Ishikawa (cell line): ENCODE data around the gene ELP4.

Experiments used
- CEBPB ChIP-seq: IDR thresholded peaks from 2 replicates; pipeline ENCODE4 v1.6.1; 2012
- CREB1 ChIP-seq: IDR thresholded peaks from 2 replicates; pipeline ENCODE4 v1.6.1; 2012; ENCODE audit warnings: low read depth
- EGR1 ChIP-seq: IDR thresholded peaks from 2 replicates; pipeline ENCODE4 v1.6.1; 2012
- EP300 ChIP-seq: IDR thresholded peaks from 2 replicates; pipeline ENCODE4 v1.6.1; 2012; ENCODE audit warnings: borderline replicate concordance
- FOXM1 ChIP-seq: IDR thresholded peaks from 2 replicates; pipeline ENCODE4 v1.6.1; 2012; ENCODE audit warnings: low read depth, borderline replicate concordance
- MAX ChIP-seq: IDR thresholded peaks from 2 replicates; pipeline ENCODE4 v1.6.1; 2012
- NFIC ChIP-seq: IDR thresholded peaks from 2 replicates; pipeline ENCODE4 v1.6.1; 2012
- RAD21 ChIP-seq: IDR thresholded peaks from 2 replicates; pipeline ENCODE4 v1.6.1; 2012; ENCODE audit warnings: low read depth
- TAF1 ChIP-seq: IDR thresholded peaks from 2 replicates; pipeline ENCODE4 v1.6.1; 2012; ENCODE audit warnings: low read depth, mild to moderate bottlenecking
- TCF12 ChIP-seq: IDR thresholded peaks from 2 replicates; pipeline ENCODE4 v1.6.1; 2012; ENCODE audit warnings: low read depth
- TEAD4 ChIP-seq: IDR thresholded peaks from 2 replicates; pipeline ENCODE4 v1.6.1; 2012
- USF1 ChIP-seq: IDR thresholded peaks from 2 replicates; pipeline ENCODE4 v1.6.1; 2012
- YY1 ChIP-seq: IDR thresholded peaks from 2 replicates; pipeline ENCODE4 v1.6.1; 2012; ENCODE audit warnings: low read depth
- ZBTB7A ChIP-seq: IDR thresholded peaks from 2 replicates; pipeline ENCODE4 v1.6.1; 2012; ENCODE audit warnings: low read depth
- TF ChIP-seq, protein P1 (sequence below): IDR thresholded peaks from 2 replicates; pipeline ENCODE4 v1.6.1; 2012; ENCODE audit warnings: low read depth, mild to moderate bottlenecking

Gene ELP4

DNA sequence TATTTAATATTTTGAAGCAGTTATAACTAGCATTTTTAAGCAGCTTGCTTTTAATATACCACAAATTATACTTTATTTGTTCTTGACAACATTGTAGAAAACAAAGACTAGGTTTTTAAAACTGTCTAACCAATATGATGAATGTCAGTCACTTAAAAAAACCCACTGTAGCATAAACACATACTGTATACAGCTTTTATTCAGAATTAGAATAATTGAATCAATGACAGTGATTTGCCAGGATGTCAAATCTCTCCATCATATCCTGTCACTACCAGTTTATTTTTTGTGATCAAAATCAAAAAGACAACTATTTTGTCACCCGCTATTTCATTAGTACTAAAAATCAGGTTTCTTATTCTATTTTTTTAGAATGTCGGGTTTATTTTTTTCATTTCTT is 275.0 kb downstream of the ELP4 start:
- TF ChIP-seq CEBPB (no peak), EP300 (no peak), TAF1 (no peak), RAD21 (no peak)

DNA sequence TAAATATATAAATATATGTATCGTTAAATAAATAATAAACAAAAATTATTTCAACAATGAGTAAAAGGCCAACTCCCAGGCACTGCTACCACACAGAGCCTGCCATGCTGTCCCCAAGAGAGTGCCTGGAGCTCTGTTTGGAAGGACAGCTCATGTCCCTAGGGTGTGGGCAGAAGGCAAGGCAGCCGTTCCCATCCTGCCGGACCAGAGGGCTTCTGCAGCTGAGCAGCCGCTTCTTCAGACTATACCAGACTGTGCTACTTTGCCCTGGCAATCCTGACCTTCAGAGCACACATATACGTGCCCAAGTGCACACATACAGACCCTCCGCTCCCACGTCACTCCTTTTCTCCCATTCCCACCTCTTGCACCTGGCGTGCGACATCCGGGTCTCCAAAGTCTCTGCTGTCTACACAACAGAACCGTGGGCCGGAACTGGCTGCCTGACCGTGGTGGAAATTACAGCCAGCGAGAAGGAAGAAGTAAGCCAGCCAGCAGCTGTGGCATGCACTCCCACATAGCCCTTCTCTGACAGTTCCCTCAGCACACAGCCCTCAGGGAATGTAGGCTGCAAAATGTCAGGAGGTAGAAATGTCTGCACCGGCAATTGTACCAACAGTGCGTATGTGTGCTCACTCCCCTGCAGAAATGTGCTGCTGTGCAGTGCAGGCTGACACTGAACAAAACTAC is 277.6 kb downstream of the ELP4 start:
- TF ChIP-seq EGR1 (no peak), TCF12 (no peak), RAD21 (no peak), FOXM1 (no peak), TEAD4 (no peak), TAF1 (no peak), MAX (no peak), NFIC (no peak), ZBTB7A (no peak), YY1 (no peak)

GRCh38 chr11:31788085-31788484 is 278.5 kb downstream of the ELP4 start:
- TF ChIP-seq EGR1: no peak
- no peak for TF ChIP-seq MAX
- TF ChIP-seq CEBPB: no peak
- TF ChIP-seq FOXM1: no peak
- no peak for TF ChIP-seq NFIC
- TF ChIP-seq TEAD4: no peak
- no peak for TF ChIP-seq TAF1
- no peak for TF ChIP-seq TCF12
- TF ChIP-seq EP300: no peak
- no peak for TF ChIP-seq YY1
- no peak for TF ChIP-seq ZBTB7A
- TF ChIP-seq RAD21: no peak
- no peak for TF ChIP-seq CREB1

- TF ChIP-seq TAF1: no peak
- no peak for TF ChIP-seq CREB1
- TF ChIP-seq EGR1: no peak
- no peak for TF ChIP-seq NFIC
- TF ChIP-seq MAX: no peak
- TF ChIP-seq EP300: no peak
- no peak for TF ChIP-seq YY1
- TF ChIP-seq, protein P1, sequence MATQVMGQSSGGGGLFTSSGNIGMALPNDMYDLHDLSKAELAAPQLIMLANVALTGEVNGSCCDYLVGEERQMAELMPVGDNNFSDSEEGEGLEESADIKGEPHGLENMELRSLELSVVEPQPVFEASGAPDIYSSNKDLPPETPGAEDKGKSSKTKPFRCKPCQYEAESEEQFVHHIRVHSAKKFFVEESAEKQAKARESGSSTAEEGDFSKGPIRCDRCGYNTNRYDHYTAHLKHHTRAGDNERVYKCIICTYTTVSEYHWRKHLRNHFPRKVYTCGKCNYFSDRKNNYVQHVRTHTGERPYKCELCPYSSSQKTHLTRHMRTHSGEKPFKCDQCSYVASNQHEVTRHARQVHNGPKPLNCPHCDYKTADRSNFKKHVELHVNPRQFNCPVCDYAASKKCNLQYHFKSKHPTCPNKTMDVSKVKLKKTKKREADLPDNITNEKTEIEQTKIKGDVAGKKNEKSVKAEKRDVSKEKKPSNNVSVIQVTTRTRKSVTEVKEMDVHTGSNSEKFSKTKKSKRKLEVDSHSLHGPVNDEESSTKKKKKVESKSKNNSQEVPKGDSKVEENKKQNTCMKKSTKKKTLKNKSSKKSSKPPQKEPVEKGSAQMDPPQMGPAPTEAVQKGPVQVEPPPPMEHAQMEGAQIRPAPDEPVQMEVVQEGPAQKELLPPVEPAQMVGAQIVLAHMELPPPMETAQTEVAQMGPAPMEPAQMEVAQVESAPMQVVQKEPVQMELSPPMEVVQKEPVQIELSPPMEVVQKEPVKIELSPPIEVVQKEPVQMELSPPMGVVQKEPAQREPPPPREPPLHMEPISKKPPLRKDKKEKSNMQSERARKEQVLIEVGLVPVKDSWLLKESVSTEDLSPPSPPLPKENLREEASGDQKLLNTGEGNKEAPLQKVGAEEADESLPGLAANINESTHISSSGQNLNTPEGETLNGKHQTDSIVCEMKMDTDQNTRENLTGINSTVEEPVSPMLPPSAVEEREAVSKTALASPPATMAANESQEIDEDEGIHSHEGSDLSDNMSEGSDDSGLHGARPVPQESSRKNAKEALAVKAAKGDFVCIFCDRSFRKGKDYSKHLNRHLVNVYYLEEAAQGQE: no peak
- no peak for TF ChIP-seq FOXM1
- no peak for TF ChIP-seq RAD21
- TF ChIP-seq ZBTB7A: no peak
- no peak for TF ChIP-seq TCF12
- TF ChIP-seq CEBPB: no peak
- no peak for TF ChIP-seq TEAD4
- no peak for TF ChIP-seq USF1
Observed at GRCh38 chr11:31790649-31791048, 281.1 kb downstream of the ELP4 start.

- TF ChIP-seq EP300 (no peak), USF1 (no peak), TAF1 (no peak), CREB1 (no peak), NFIC (no peak)
Observed at GRCh38 chr11:31792036-31792435, 282.5 kb downstream of the ELP4 start.

- TF ChIP-seq TEAD4 (no peak), RAD21 (no peak), ZBTB7A (no peak), YY1 (no peak)
- TF ChIP-seq, protein P1: no peak
Observed at GRCh38 chr11:31792456-31792855, 282.9 kb downstream of the ELP4 start.
